GM21381 (cell line): ENCODE data around the gene TCOF1.
"Not testable (repeated sequence)": the region's sequence is repeated elsewhere in the genome, so short reads cannot be mapped to it uniquely, and the experiment has no call there.

Experiments used
- ATAC-seq: cut with Tn5 transposase; IDR thresholded peaks from one replicate; pipeline ENCODE4 v1.9.1; 2021; ENCODE audit warnings: mild to moderate bottlenecking, moderate library complexity; ENCODE audit not compliant: unreplicated experiment

Gene TCOF1

GRCh38 chr5:150422758-150423157 lies 65.3 kb downstream of the TCOF1 start:
- no peak for ATAC-seq

- not testable (repeated sequence) for ATAC-seq
These were observed 68.7 kb downstream of the TCOF1 start for GRCh38 chr5:150426165-150426564.

DNA sequence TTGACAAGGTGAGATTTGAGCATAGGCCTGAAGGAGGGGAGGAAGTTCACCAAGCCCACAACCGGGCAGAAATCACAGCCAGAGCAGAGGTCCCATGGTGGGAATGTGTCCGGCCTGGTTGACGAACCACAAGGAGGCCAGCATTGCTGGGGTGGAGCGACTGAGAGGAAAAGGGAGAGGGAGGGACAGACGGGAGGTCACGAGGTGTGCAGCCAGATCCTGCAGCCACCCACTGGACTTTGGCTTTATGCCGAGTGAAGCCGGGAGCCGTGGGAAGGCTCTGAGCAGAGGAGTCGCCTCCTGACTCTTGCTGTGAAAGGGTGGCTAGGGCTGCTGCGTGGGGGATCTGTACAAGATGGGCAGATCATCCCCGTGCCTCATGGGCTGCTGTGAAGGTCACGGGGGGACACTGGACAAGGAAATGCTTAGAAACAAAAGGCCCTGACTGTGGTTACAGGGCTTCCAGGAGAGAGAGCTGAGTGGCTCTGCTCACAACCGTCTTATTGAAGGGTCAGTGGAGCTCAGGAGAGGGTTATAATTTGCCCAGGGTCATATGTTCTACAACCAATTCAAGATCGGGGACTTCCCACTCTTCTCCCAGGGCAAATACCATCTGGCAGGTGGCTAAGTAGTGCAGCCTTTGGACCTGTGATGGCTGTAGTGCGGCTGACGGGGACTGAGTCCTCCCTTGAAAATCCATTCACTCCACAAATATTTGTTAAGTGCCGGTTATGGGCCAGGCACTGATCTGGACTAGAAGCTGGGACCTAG lies 70.8 kb downstream of the TCOF1 start:
- no peak for ATAC-seq

GRCh38 chr5:150428978-150429377 lies 71.5 kb downstream of the TCOF1 start:
- no peak for ATAC-seq

- no peak for ATAC-seq
These were observed 71.9 kb downstream of the TCOF1 start for GRCh38 chr5:150429410-150429873.

DNA sequence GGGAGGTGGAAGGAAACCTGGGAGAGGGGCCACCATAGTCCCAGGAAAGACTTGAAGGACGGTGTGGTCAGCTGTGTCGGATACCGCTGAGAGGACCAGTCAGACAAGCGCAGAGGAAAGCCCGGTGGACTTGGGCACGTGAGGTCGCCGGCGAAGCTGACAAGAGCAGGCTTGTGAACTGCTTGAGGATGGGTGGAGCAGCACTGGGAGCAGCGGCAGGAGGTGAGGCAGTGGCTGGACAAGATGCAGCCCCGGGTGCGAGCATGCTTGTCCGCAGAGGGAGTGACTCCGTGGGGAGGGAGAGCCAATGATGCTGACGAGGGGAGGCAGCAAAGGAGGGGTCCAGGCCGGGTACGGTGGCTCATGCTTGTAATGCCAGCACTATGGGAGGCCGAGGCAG lies 73.6 kb downstream of the TCOF1 start:
- no peak for ATAC-seq

GRCh38 chr5:150431574-150431973 lies 74.1 kb downstream of the TCOF1 start:
- ATAC-seq = no peak

DNA sequence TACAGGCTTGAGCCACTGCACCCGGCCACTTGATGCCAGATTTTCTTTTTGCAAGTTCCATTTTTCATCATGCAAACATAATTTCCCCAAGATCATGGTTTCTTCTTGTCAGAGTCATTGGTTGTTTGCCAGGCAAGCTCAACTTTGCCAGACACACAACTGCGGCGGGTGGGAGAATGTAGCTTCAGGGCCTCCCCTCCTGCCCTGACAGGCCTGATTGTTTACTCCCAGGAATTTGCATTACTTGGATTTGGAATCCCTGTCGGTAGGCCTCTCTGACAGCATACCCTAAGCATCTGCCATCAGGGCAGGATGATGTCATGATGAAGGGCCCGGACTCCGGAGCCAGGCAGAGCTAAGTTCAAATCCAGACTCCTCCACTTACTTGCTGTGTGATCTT lies 77.0 kb downstream of the TCOF1 start:
- ATAC-seq = no peak

DNA sequence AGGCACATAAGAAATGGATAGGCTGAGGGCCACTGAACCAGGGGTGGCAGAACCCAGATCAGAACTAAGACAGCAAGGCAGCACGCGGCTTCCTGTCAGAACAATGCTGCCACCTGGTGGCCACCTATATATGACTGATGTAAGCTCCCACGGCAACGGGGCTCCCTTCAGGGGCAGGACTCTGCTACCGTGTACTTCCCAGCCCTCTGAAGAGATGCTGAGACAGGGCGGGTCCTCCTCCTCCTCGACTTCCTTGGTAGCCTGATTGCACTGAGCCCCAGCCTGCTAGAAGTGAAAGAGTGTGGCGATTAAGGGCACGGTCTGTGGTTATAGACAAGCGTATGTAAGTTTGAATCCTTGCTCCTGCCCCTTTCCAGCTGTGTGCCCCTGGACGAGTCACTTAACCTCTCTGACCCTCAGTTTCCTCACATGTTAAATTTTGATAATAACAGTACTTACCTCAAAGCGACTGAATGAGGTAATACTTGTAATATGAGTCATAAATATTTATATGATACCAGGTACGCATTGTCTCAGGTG lies 78.7 kb downstream of the TCOF1 start:
- ATAC-seq = peak; percentile 92

DNA sequence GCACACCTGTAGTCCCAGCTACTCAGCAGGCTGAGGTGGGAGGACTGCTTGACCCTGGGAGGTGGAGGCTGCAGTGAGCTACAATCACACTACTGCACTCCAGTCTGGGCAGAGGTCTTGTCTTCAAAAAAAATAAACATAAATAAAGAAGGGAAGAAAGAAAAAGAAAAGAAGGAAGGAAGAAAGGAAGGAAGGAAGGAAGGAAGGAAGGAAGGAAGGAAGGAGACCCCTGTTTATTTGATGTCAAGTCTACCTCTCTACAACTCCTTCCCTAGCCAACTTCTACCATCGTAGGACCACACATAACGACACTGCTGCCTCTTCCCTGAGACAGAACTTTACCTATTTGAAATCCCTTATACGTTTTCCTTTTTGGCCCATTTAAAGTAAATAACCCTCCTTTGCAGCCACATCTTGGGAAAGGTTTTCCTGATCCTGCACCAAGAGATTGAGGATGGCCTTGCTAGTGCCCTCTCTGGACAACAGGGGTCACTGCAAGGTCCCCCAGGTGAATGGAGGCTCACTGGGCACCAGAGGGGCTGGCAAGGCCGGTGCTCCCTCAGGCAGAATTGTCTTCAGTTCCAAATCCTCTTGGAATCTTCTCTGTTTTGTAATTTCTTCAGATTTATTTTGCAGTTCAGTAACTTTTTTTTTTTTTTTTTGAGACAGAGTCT lies 81.5 kb downstream of the TCOF1 start:
- no peak for ATAC-seq

DNA sequence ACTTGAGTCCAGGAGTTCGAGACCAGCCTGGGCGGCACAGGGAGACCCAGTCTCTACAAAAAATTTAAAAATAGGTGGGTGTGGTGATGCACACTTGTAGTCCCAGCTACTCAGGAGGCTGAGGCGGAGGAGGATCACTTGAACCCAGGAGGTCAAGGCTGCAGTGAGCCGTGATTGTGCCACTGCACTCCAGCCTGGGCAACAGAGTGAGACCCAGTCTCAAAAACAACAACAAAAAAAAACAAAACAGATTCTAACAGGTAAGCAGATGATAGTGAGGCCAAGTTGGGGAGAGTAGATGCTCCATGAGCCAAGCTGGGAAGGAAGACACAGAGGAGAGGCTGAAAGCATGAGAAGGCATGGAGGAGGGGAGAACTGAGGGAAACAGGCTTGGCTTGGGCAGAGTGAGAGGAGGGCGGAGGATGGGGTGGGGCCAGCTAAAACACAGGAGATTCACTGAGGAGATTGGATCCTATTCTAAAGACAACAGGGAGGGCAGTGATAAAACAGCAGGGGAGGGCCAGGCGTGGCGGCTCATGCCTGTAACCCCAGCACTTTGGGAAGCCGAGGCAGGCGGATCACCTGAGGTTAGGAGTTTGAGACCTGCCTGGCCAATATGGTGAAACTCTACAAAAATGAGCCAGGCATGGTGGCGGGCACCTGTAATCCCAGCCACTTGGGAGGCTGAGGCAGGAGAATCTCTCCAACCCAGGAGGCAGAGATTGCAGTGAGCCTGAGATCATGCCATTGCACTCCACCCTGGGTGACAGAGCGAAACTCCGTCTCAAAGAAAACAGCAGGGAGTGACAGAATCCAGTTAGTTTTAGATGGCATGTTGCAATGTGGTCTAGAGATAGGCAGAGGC lies 83.7 kb downstream of the TCOF1 start:
- ATAC-seq = no peak

- ATAC-seq = no peak
These were observed 84.6 kb downstream of the TCOF1 start for GRCh38 chr5:150441813-150442698.

- no peak for ATAC-seq
These were observed 85.2 kb downstream of the TCOF1 start for GRCh38 chr5:150442699-150443080.

DNA sequence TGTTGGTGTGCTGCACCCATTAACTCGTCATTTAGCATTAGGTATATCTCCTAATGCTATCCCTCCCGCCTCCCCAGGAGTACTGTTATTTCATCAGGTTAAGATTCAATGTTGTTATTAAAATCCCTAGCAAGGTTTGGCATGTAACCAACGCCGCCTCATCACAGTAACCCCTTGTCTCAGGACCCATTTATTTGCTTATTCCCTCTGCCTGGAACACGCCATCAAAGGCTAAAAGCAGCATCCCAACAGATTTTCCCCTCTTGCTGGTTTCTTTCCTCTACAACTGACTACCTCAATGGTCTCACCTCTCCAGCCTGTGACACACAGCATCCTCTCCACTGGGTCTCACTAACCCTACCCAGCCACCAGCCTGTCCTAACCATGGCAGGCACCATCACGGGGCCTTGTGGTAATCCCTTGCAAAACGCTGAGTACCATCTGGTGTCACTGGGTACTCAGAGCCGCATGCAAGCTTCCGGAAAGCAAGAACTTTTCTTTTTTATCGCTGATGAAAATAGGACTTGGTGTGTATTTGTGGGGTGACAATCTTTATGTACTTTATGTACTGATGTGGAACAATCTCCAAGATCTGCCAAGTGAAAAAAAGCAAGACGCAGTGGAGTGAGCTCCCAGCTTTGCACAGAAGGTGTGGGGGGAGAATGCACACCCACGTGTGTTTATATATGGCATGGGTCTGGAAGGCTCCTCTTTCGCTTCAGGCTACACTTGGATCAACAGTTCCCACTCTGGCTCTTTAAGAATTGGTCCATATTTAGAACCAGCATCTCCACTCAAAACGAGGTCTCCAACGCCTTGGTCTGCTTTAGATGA lies 86.0 kb downstream of the TCOF1 start:
- no peak for ATAC-seq

DNA sequence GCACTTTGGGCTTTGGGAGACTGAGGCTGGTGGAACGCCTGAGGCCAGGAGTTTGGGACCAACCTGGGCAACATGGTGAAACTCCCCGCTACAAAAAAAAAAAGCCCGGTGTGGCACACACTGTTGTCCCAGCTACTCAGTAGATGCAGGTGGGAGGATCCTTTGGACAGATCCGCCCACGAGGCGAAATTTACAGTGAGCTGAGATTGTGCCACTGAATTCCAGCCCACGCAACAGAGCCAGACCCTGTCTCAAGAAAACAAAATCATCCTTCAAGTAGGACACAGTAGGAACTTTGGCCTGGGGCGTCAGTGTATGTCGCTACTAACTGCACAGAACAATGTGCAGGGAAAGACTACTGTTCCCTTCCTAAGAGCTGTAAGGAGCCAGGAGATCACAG lies 87.3 kb downstream of the TCOF1 start:
- no peak for ATAC-seq

- ATAC-seq = no peak
These were observed 88.6 kb downstream of the TCOF1 start for GRCh38 chr5:150446088-150446487.

DNA sequence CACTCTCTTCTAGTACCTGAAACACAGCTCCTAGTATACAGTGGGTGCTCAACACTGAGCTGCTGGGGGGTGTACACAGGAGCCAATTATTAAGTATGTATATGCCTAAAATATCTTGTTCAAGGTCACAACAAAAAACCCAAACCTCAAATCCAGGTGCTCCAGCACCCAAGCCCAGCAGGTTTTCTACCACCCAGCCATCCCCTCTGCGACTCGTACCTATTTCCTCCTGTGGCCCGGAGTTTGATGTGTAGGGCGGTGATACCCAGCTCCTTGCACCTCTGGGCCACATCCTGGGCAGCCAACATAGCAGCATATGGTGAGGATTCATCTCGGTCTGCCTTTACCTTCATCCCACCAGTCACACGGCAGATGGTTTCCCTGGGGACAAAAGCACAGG lies 89.1 kb downstream of the TCOF1 start:
- no peak for ATAC-seq

DNA sequence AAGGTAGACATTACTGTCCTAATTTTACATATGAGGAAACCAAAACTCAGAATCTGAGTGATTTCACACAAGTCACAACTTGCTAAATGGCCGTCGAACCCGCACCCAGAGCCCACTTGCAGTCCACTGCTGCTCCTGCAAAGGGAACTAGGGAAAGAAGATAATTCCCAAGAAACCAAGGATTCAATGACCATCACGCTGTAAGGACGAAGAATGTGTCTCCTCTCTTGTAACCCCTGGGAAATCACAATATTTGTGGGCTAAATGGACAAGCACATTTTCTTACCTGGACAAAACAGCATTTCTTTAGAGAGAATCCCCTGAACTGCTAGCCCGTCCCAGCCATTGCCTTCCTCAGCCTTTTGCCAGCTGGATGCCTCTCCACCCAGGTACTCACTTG lies 89.7 kb downstream of the TCOF1 start:
- no peak for ATAC-seq

- ATAC-seq = no peak
These were observed 90.8 kb downstream of the TCOF1 start for GRCh38 chr5:150448334-150448733.
